ENCODE measurements around the gene SERAC1.

SERAC1 gene

GRCh38 chr6:158061361-158061708 is 106.7 kb downstream of the SERAC1 start:
- no peaks in the 10 kb centered on the region for H3K9me3 ChIP-seq (ENCODE audit: insufficient read depth, low read depth, low read length)
- no peaks in the 10 kb centered on the region for H3K4me1 ChIP-seq (ENCODE audit: insufficient read depth, low read length)
- H3K4me3 ChIP-seq (ENCODE audit: low read length) = no peak overlapping the region
- no peak overlapping the region for H3K9ac ChIP-seq (ENCODE audit: low read depth, low read length)
- no peaks in the 10 kb centered on the region for H3K27me3 ChIP-seq (ENCODE audit: insufficient read depth, low read length)
- H3K36me3 ChIP-seq (ENCODE audit: insufficient read depth, low read depth, low read length) = no peaks in the 10 kb centered on the region
- H3K27ac ChIP-seq (ENCODE audit: low read length) = no peak overlapping the region

GRCh38 chr6:158060455-158061360 is 107.4 kb downstream of the SERAC1 start:
- H3K9me3 ChIP-seq (ENCODE audit: insufficient read depth, low read depth, low read length) = no peaks in the 10 kb centered on the region
- no peaks in the 10 kb centered on the region for H3K4me1 ChIP-seq (ENCODE audit: insufficient read depth, low read length)
- H3K4me3 ChIP-seq (ENCODE audit: low read length) = no peak overlapping the region
- H3K27ac ChIP-seq (ENCODE audit: low read length) = no peak overlapping the region
- H3K9ac ChIP-seq (ENCODE audit: low read depth, low read length) = no peak overlapping the region
- no peaks in the 10 kb centered on the region for H3K36me3 ChIP-seq (ENCODE audit: insufficient read depth, low read depth, low read length)
- H3K27me3 ChIP-seq (ENCODE audit: insufficient read depth, low read length) = no peaks in the 10 kb centered on the region
